GM12878 (cell line): ENCODE results near the gene FLT1. TPM values are rescaled to one million over a fixed set of nuclear protein-coding genes. Genes with fewer than 3 reads are reported as not detected.

ENCODE experiments used
- ATAC-seq: fragments of 200-7000 bp; cut with Tn5 transposase; 3 replicates; pipeline ENCODE4 v1.9.1; 2020; ENCODE audit warnings: mild to moderate bottlenecking, moderate library complexity
- BruUV-seq: library from RNA; stranded (reverse); fragments of 400-500 nt; replicated peaks from 2 replicates; lab custom pipeline; 2021; lab: Mats Ljungman, UMichigan
- CTCF ChIA-PET: fragments of 300-600 bp; sonication (Branson Sonifier 250); formaldehyde crosslinking; extraction: SDS; loops from one replicate; lab custom pipeline; 2021; ENCODE audit warnings: inconsistent platforms; lab: Yijun Ruan, JAX
- POLR2A ChIA-PET: fragments of 350-600 bp; formaldehyde crosslinking; extraction: SDS; loops from one replicate; lab custom pipeline; 2021; ENCODE audit warnings: inconsistent platforms; lab: Charles Lee
- RAD21 ChIA-PET: fragments of 300-600 bp; sonication (Branson Sonifier 250); formaldehyde crosslinking; loops from one replicate; lab custom pipeline; 2023; ENCODE audit warnings: antibody characterized with exemption; ENCODE audit not compliant: unreplicated experiment; lab: Charles Lee
- SMC1A ChIA-PET: fragments of 300-600 bp; sonication (Branson Sonifier 250); formaldehyde crosslinking; loops from one replicate; lab custom pipeline; 2023; ENCODE audit not compliant: unreplicated experiment, uncharacterized antibody; lab: Charles Lee
- DNase-seq: peaks from one replicate; pipeline ENCODE4 v3.0.0-alpha.2; 2011; ENCODE audit warnings: low read depth, low spot score
- FAIRE-seq: peaks from 3 replicates; lab custom pipeline; 2011; peaks lifted over from hg19 to GRCh38; lab: Jason Lieb, UNC
- H2AFZ ChIP-seq: 2 replicates; pipeline ENCODE4 v1.6.0; 2011; ENCODE audit warnings: low read depth, low read length, control low read depth; ENCODE audit not compliant: control insufficient read depth
- H3K27ac ChIP-seq: 2 replicates; pipeline ENCODE4 v1.5.1; 2011; ENCODE audit warnings: control low read depth; ENCODE audit not compliant: control insufficient read depth, insufficient read depth
- H3K27me3 ChIP-seq, 2 experiments: replicated peaks in 1 of 2; 2 replicates each; pipeline versions ENCODE4 v1.6.0 to v1.6.1; 2011; ENCODE audit warnings: low read length in 1 of 2; ENCODE audit not compliant: control insufficient read depth in 2 of 2, insufficient read depth in 2 of 2
- H3K36me3 ChIP-seq, 2 experiments: 2 replicates each; pipeline ENCODE4 v1.5.1; 2011; ENCODE audit warnings: low read length in 1 of 2; ENCODE audit not compliant: control insufficient read depth in 2 of 2, insufficient read depth in 2 of 2
- H3K4me1 ChIP-seq: 2 replicates; pipeline ENCODE4 v1.6.1; 2011; ENCODE audit warnings: mild to moderate bottlenecking, low read length, moderate library complexity, mixed read lengths; ENCODE audit not compliant: control insufficient read depth, insufficient read depth
- H3K4me2 ChIP-seq: 2 replicates; pipeline ENCODE4 v1.6.0; 2011; ENCODE audit warnings: control low read depth; ENCODE audit not compliant: control insufficient read depth, insufficient read depth
- H3K4me3 ChIP-seq: fragments of 200-600 bp; sonication (generic); 2 replicates; pipeline ENCODE4 v1.5.1; 2016
- H3K79me2 ChIP-seq: 2 replicates; pipeline ENCODE4 v1.6.0; 2011; ENCODE audit warnings: low read length; ENCODE audit not compliant: control insufficient read depth, insufficient read depth
- H3K9ac ChIP-seq: 2 replicates; pipeline ENCODE4 v1.8.0; 2011; ENCODE audit warnings: low read length, control low read depth, mixed read lengths; ENCODE audit not compliant: control insufficient read depth, insufficient read depth
- H3K9me3 ChIP-seq: replicated peaks from 3 replicates; pipeline ENCODE4 v1.5.1; 2011; ENCODE audit warnings: mild to moderate bottlenecking, low read length; ENCODE audit not compliant: control insufficient read depth, insufficient read depth
- H4K20me1 ChIP-seq: 2 replicates; pipeline ENCODE4 v1.6.0; 2011; ENCODE audit not compliant: control insufficient read depth, insufficient read depth
- CBFB ChIP-seq: IDR thresholded peaks from 2 replicates; pipeline ENCODE4 v1.6.1; 2016; ENCODE audit warnings: antibody characterized with exemption, low read depth
- HDAC2 ChIP-seq: fragments of 200-600 bp; sonication (generic); IDR thresholded peaks from 2 replicates; pipeline ENCODE4 v1.6.1; 2017
- POLR2A ChIP-seq: IDR thresholded peaks from 2 replicates; pipeline ENCODE4 v1.6.1; 2011; ENCODE audit warnings: low read depth, mild to moderate bottlenecking, low read length
- SMARCA5 ChIP-seq: fragments of 450-650 bp; IDR thresholded peaks from 2 replicates; pipeline ENCODE4 v1.6.1; 2017; ENCODE audit warnings: mild to moderate bottlenecking
- TCF7 ChIP-seq: IDR thresholded peaks from 2 replicates; pipeline ENCODE4 v1.6.1; 2014; ENCODE audit warnings: antibody characterized with exemption, borderline replicate concordance
- WGBS: methylation state at CpG from one replicate; pipeline ENCODE4 v1.1.6; 2016; ENCODE audit warnings: low lambda C conversion rate; ENCODE audit not compliant: insufficient replicate concordance, insufficient coverage; ENCODE audit errors: missing lambda C conversion rate; 5-methylcytosine and 5-hydroxymethylcytosine counted together
- in situ Hi-C: fragments of 300-500 bp; cut with MboI; formaldehyde crosslinking; loops from 9 replicates; pipeline ENCODE4 v1.14.3; 2018; ENCODE audit warnings: mixed read lengths
- intact Hi-C: fragments of 100-400 bp; cut with micrococcal nuclease; formaldehyde crosslinking; loops from one replicate; pipeline ENCODE4 v1.14.2; 2022; ENCODE audit not compliant: unreplicated experiment
- polyA plus RNA-seq, 11 experiments: library from polyadenylated mRNA; depleted of rRNA in 4 of 11; unstranded in 6 of 11; stranded (reverse) in 5 of 11; fragments of >200 nt; fragmentation: Nextera tagmentation in 4 of 11; fragmentation: Illumina TruSeq in 1 of 11; extraction: Ambion mirVana in 4 of 11; extraction: Trizol in 1 of 11; gene quantifications; 1 replicate in 1 of 11; 2 replicates in 10 of 11; pipeline versions ENCODE4 v1.2.1 to v1.2.3, GENCODE V29; 2011 to 2016; ENCODE audit warnings: inconsistent platforms in 2 of 11, missing spikeins in 2 of 11, low read depth in 1 of 11
- total RNA-seq, 4 experiments: library from RNA; depleted of rRNA in 3 of 4; stranded (reverse); fragments of >200 nt in 3 of 4; fragmentation: Illumina TruSeq in 1 of 4; extraction: Trizol in 1 of 4; gene quantifications; 2 replicates each; pipeline versions ENCODE4 v1.2.1 to v1.2.3, GENCODE V29; 2013 to 2021

The FLT1 gene
- total and polyA plus RNA-seq, 10 of the 15 experiments (the other 5 are each of a cell fraction or from before 2014, with no cell fraction given), result 0.55 to 5.6 (median 0.84) TPM

DNA sequence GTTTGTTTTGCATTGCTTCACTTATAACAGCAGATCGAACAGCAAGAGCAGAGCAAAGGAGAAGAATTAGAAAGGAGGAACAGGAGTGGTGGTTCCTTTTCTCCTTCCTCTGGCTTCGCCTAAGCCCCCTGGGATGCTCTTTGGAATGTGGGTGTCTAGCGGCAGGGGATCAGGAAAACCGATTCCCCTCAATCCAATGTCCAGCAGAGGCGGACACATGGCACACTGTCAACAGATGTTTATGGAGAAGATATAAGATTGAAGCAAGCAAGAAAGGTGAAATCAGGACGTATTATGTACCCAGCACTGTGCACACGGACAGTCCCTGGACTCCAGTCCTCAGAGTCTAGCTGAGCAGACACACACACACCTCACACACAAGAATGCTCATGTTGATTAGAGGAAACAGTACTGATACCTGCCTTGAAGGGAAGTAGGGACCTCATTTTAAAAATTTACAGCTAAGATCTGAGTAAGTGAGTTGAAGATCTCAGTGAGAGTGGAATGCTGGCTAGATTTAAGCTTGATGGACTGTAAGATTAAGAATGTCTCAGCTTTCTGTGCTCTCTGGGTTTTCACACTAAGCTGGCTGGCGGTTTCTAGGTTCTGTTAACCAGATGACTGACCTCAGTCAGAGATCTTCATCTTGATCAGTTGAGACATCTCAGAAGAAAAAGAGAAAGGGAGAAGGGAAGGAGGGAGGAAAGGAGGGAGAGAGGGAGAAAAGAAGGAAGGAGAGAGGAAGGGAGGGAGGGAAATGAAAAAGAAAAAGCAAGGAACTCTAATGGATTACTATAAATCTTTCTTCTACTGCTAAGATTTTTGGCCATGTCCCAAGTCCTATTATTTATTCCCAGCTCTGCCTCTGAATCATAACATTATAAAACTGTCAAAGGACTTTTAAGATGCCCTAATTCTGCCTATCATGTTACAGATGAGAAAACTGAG lies 44.8 kb downstream of the FLT1 start:
- no peaks in the 10 kb centered on the region for H3K27me3 ChIP-seq
- WGBS, result 50% methylated on average over 8 of the region's 8 CpGs
- H3K4me2 ChIP-seq, result no peak overlapping the region
- CTCF ChIA-PET, result interaction anchor here (0.7 to 2.3 kb wide), 4 partner anchors 10 to 151 kb away, joined by 3 to 5 read pairs (median 3); no protein-coding TSS in a partner anchor
- H3K4me1 ChIP-seq, result peaks cover 4% of the 10 kb centered on the region
- H4K20me1 ChIP-seq, result no peaks in the 10 kb centered on the region
- RAD21 ChIA-PET, result no interaction called here
- POLR2A ChIA-PET, result no interaction called here
- H2AFZ ChIP-seq, result no peak overlapping the region
- SMC1A ChIA-PET, result interaction anchor here (0.6 to 2.3 kb wide), 8 partner anchors 10 to 800 kb away, joined by 3 to 7 read pairs (median 4); no protein-coding TSS in a partner anchor
- ATAC-seq (peak; percentile 78), FAIRE-seq (peak; percentile 85), DNase-seq (no peak)
- no peak overlapping the region for H3K27ac ChIP-seq
- no peaks in the 10 kb centered on the region for H3K79me2 ChIP-seq
- no peaks in the 10 kb centered on the region for H3K36me3 ChIP-seq
- intact Hi-C loops (no loop called here), in situ Hi-C loops (no loop called here)
- BruUV-seq, result no TSS peak
- TF ChIP-seq TCF7 (no peak), CBFB (no peak), HDAC2 (no peak), POLR2A (no peak), SMARCA5 (no peak)
- H3K9me3 ChIP-seq, result 0 out of 3 replicates have a peak, but pooled peaks cover 3% of the 10 kb centered on the region
- H3K9ac ChIP-seq, result no peak overlapping the region
- H3K4me3 ChIP-seq, result no peak overlapping the region
